H1 (cell line): ENCODE results near the gene MYADM. TPM values are rescaled to one million over a fixed set of nuclear protein-coding genes. Genes with fewer than 3 reads are reported as not detected.

Source experiments
- CTCF ChIA-PET: fragments of 300-600 bp; sonication (Branson Sonifier 250); formaldehyde crosslinking; loops from one replicate; lab custom pipeline; 2021; ENCODE audit not compliant: partially characterized antibody; lab: Charles Lee
- POLR2A ChIA-PET: fragments of 300-600 bp; sonication (Branson Sonifier 250); formaldehyde crosslinking; loops from one replicate; lab custom pipeline; 2021; ENCODE audit warnings: inconsistent platforms; ENCODE audit not compliant: partially characterized antibody; lab: Charles Lee
- DNase-seq, 2 experiments: peaks; one replicate each; pipeline versions ENCODE4 v3.0.0 to v3.0.0-alpha.2; 2010 to 2022; ENCODE audit warnings: low spot score in 2 of 2, low read depth in 1 of 2, mixed read lengths in 1 of 2
- FAIRE-seq: peaks from 2 replicates; lab custom pipeline; 2011; peaks lifted over from hg19 to GRCh38; lab: Jason Lieb, UNC
- H2AFZ ChIP-seq: 2 replicates; pipeline ENCODE4 v1.8.1; 2012; ENCODE audit warnings: low read length, inconsistent platforms
- H2AK5ac ChIP-seq: 2 replicates; pipeline ENCODE4 v1.6.1; 2013; ENCODE audit warnings: low read depth, low read length
- H2BK120ac ChIP-seq: replicated peaks from 2 replicates; pipeline ENCODE3; 2013; ENCODE audit warnings: low read depth, low read length, inconsistent platforms
- H2BK12ac ChIP-seq: 2 replicates; pipeline ENCODE4 v1.6.1; 2013; ENCODE audit warnings: low read depth, low read length
- H2BK15ac ChIP-seq: 2 replicates; pipeline ENCODE4 v1.6.1; 2013; ENCODE audit warnings: low read length
- H2BK20ac ChIP-seq: 2 replicates; pipeline ENCODE4 v1.6.1; 2013; ENCODE audit warnings: low read length
- H2BK5ac ChIP-seq: 2 replicates; pipeline ENCODE4 v1.6.1; 2013; ENCODE audit warnings: low read depth, low read length
- H3K14ac ChIP-seq: 2 replicates; pipeline ENCODE4 v1.6.1; 2013; ENCODE audit warnings: inconsistent platforms; ENCODE audit not compliant: insufficient read length
- H3K18ac ChIP-seq: 2 replicates; pipeline ENCODE4 v1.6.1; 2013; ENCODE audit warnings: low read length; ENCODE audit errors: extremely low read depth
- H3K23ac ChIP-seq: 2 replicates; pipeline ENCODE4 v1.6.1; 2013; ENCODE audit warnings: inconsistent platforms; ENCODE audit not compliant: insufficient read length
- H3K23me2 ChIP-seq: 2 replicates; pipeline ENCODE4 v1.6.1; 2013; ENCODE audit warnings: low read depth, low read length
- H3K27ac ChIP-seq: 2 replicates; pipeline ENCODE4 v1.6.1; 2011; ENCODE audit warnings: low read depth, low read length, inconsistent platforms
- H3K27me3 ChIP-seq, 4 experiments: replicated peaks in 1 of 4; 1 replicate in 1 of 4; 2 replicates in 3 of 4; pipeline versions ENCODE4 v1.6.1 to v1.8.1; 2011 to 2013; ENCODE audit warnings: low read length in 3 of 4, mild to moderate bottlenecking in 3 of 4, inconsistent platforms in 2 of 4, mixed read lengths in 2 of 4, moderate library complexity in 1 of 4; ENCODE audit not compliant: control insufficient read depth in 3 of 4, insufficient read depth in 3 of 4; ENCODE audit errors: extremely low read depth in 1 of 4
- H3K36me3 ChIP-seq, 4 experiments: 2 replicates each; pipeline versions ENCODE4 v1.6.1 to v1.8.1; 2011 to 2013; ENCODE audit warnings: mild to moderate bottlenecking in 4 of 4, low read length in 3 of 4, moderate library complexity in 2 of 4, control low read depth in 1 of 4, inconsistent platforms in 1 of 4; ENCODE audit not compliant: insufficient read depth in 4 of 4, control insufficient read depth in 2 of 4
- H3K4ac ChIP-seq: replicated peaks from 2 replicates; pipeline ENCODE3; 2013; ENCODE audit warnings: low read length, low read depth, mixed read lengths, inconsistent platforms; ENCODE audit not compliant: insufficient read length
- H3K4me1 ChIP-seq, 4 experiments: replicated peaks in 1 of 4; 1 replicate in 1 of 4; 2 replicates in 3 of 4; pipeline versions ENCODE4 v1.6.1 to v1.8.1; 2011 to 2013; ENCODE audit warnings: low read length in 3 of 4, inconsistent platforms in 2 of 4, mixed read lengths in 1 of 4; ENCODE audit not compliant: insufficient read depth in 4 of 4, control insufficient read depth in 3 of 4
- H3K4me2 ChIP-seq, 2 experiments: 2 replicates each; pipeline versions ENCODE4 v1.6.1 to v1.8.1; 2011 to 2013; ENCODE audit warnings: low read depth in 2 of 2, low read length in 2 of 2, control low read depth in 1 of 2, inconsistent platforms in 1 of 2, mild to moderate bottlenecking in 1 of 2; ENCODE audit not compliant: insufficient read depth in 1 of 2
- H3K4me3 ChIP-seq, 4 experiments: fragments of 200-600, 300-600 bp in 1 of 4; sonication (generic), shearing (Covaris generic), sonication (Bioruptor Twin) in 1 of 4; 2 replicates each; pipeline versions ENCODE4 v1.5.1 to v1.8.1; 2011 to 2016; ENCODE audit warnings: low read length in 4 of 4, low read depth in 3 of 4, control low read depth in 2 of 4, inconsistent platforms in 2 of 4, mild to moderate bottlenecking in 2 of 4, mixed read lengths in 1 of 4, moderate library complexity in 1 of 4; ENCODE audit not compliant: insufficient read depth in 2 of 4; ENCODE audit errors: extremely low read depth in 1 of 4
- H3K56ac ChIP-seq: replicated peaks from 2 replicates; pipeline ENCODE3; 2013; ENCODE audit warnings: low read depth, mild to moderate bottlenecking, mixed read lengths, low read length, inconsistent platforms; ENCODE audit not compliant: insufficient read length
- H3K79me1 ChIP-seq: 2 replicates; pipeline ENCODE4 v1.6.1; 2013; ENCODE audit warnings: low read depth, low read length, control low read depth
- H3K79me2 ChIP-seq, 2 experiments: 2 replicates each; pipeline versions ENCODE4 v1.6.1 to v1.8.1; 2012 to 2013; ENCODE audit warnings: low read length in 2 of 2, mild to moderate bottlenecking in 2 of 2, inconsistent platforms in 1 of 2; ENCODE audit not compliant: insufficient read depth in 2 of 2, control insufficient read depth in 1 of 2
- H3K9ac ChIP-seq, 4 experiments: replicated peaks in 1 of 4; 1 replicate in 1 of 4; 2 replicates in 3 of 4; pipeline versions ENCODE4 v1.6.1 to v1.8.1; 2011 to 2013; ENCODE audit warnings: low read depth in 3 of 4, low read length in 3 of 4, control low read depth in 2 of 4, mild to moderate bottlenecking in 2 of 4, moderate library complexity in 2 of 4, inconsistent platforms in 1 of 4; ENCODE audit errors: extremely low read depth in 1 of 4
- H3K9me3 ChIP-seq, 2 experiments: 2 replicates each; pipeline versions ENCODE4 v1.6.1 to v1.8.1; 2012 to 2013; ENCODE audit warnings: mild to moderate bottlenecking in 2 of 2, moderate library complexity in 2 of 2, control low read depth in 1 of 2, inconsistent platforms in 1 of 2, low read depth in 1 of 2, low read length in 1 of 2, mixed read lengths in 1 of 2; ENCODE audit not compliant: insufficient read depth in 2 of 2
- H4K20me1 ChIP-seq, 2 experiments: replicated peaks in 1 of 2; 2 replicates each; pipeline versions ENCODE3 to v1.8.1; 2011 to 2013; ENCODE audit warnings: inconsistent platforms in 2 of 2, low read length in 2 of 2, mild to moderate bottlenecking in 1 of 2; ENCODE audit not compliant: insufficient read depth in 2 of 2, control insufficient read depth in 1 of 2
- H4K5ac ChIP-seq: 2 replicates; pipeline ENCODE4 v1.6.1; 2013; ENCODE audit warnings: low read length, low read depth, mixed read lengths, inconsistent platforms; ENCODE audit not compliant: insufficient read length
- H4K8ac ChIP-seq: 2 replicates; pipeline ENCODE4 v1.8.0; 2013; ENCODE audit warnings: mild to moderate bottlenecking, moderate library complexity, low read length, inconsistent platforms; ENCODE audit not compliant: insufficient read depth; ENCODE audit errors: extremely low read depth
- H4K91ac ChIP-seq: replicated peaks from 2 replicates; pipeline ENCODE3; 2013; ENCODE audit warnings: low read length, mixed read lengths, inconsistent platforms; ENCODE audit not compliant: insufficient read length
- ASH2L ChIP-seq: fragments of 200-600, 300-600 bp; sonication (generic); IDR thresholded peaks from one replicate; pipeline ENCODE4 v1.7.1; 2017; ENCODE audit warnings: low read length
- CREB1 ChIP-seq: IDR thresholded peaks from 2 replicates; pipeline ENCODE4 v1.6.1; 2012; ENCODE audit warnings: inconsistent platforms
- CTCF ChIP-seq, 3 experiments: IDR thresholded peaks; 1 replicate in 2 of 3; 2 replicates in 1 of 3; pipeline versions ENCODE4 v1.5.1 to v1.6.1; 2011; ENCODE audit warnings: low read length in 3 of 3, mild to moderate bottlenecking in 3 of 3, inconsistent platforms in 2 of 3, low read depth in 1 of 3, moderate library complexity in 1 of 3; ENCODE audit not compliant: insufficient read depth in 1 of 3; ENCODE audit errors: control extremely low read depth in 1 of 3
- RAD21 ChIP-seq, 2 experiments: IDR thresholded peaks in 1 of 2; conservative IDR thresholded peaks in 1 of 2; 2 replicates each; pipeline ENCODE4 v1.6.1; 2011; ENCODE audit warnings: low read depth in 2 of 2, low read length in 2 of 2, improper control_type of control experiment in 1 of 2, inconsistent platforms in 1 of 2, mild to moderate bottlenecking in 1 of 2, moderate library complexity in 1 of 2
- SIN3A ChIP-seq, 2 experiments: IDR thresholded peaks in 1 of 2; conservative IDR thresholded peaks in 1 of 2; 2 replicates each; pipeline ENCODE4 v1.6.1; 2011 to 2012; ENCODE audit warnings: low read length in 2 of 2, improper control_type of control experiment in 1 of 2, low read depth in 1 of 2, mild to moderate bottlenecking in 1 of 2
- TAF7 ChIP-seq: optimal IDR thresholded peaks from 2 replicates; pipeline ENCODE3; 2011; ENCODE audit warnings: low read depth, mild to moderate bottlenecking, inconsistent platforms, low read length, moderate library complexity, borderline replicate concordance
- WGBS, 2 experiments: shearing (Covaris generic) in 1 of 2; methylation state at CpG; one replicate each; pipeline versions ENCODE4 v1.1.6 to v1.1.7; 2013 to 2015; ENCODE audit warnings: low lambda C conversion rate in 2 of 2, mixed read lengths in 2 of 2, inconsistent platforms in 1 of 2, low coverage in 1 of 2, missing lambda C conversion rate in 1 of 2; ENCODE audit not compliant: insufficient replicate concordance in 2 of 2, insufficient coverage in 1 of 2, insufficient read length in 1 of 2; ENCODE audit errors: extremely low coverage in 1 of 2, missing lambda C conversion rate in 1 of 2; 5-methylcytosine and 5-hydroxymethylcytosine counted together
- polyA plus RNA-seq, 7 experiments: library from polyadenylated mRNA; depleted of rRNA in 3 of 7; stranded (reverse) in 5 of 7; unstranded in 2 of 7; fragments of >200 nt in 5 of 7; fragments of 200-250 nt in 2 of 7; gene quantifications; 1 replicate in 5 of 7; 2 replicates in 1 of 7; 4 replicates in 1 of 7; pipeline versions ENCODE4 v1.2.1 to v1.2.3, GENCODE V29; 2011 to 2013; ENCODE audit warnings: missing spikeins in 2 of 7, mixed read lengths in 2 of 7
- total RNA-seq: library from RNA; stranded (reverse); fragmentation: NEBNext Ultra II Directional; extraction: Animal tissue kit (Norgen Biotek cat#: 25700); gene quantifications from 2 replicates; pipeline ENCODE4 v1.2.1, GENCODE V29; 2021

MYADM gene
- total and polyA plus RNA-seq, 2 of the 8 experiments (the other 6 are each of a cell fraction or from before 2014, with no cell fraction given) = 70.1 to 74.2 TPM

GRCh38 chr19:53906211-53907192, 38.8 kb downstream of the MYADM start:
- Histone ChIP-seq H3K18ac (peak overlapping the region; percentile 78), H4K91ac (peak overlapping the region; percentile 85), H2BK120ac (no peak overlapping the region), H3K27me3 (peaks cover 0 to 22% (median 14%) of the 10 kb centered on the region in 4 experiments; a peak in 5 of 7 replicates), H2BK12ac (peak overlapping the region; percentile 60; the same call in 1 of the 2 replicates), H2BK15ac (peak overlapping the region; percentile 95; the same call in 1 of the 2 replicates), H3K79me1 (peaks cover 2% of the 10 kb centered on the region; the same call in 1 of the 2 replicates), H3K9me3 (no peaks in the 10 kb centered on the region), H3K23ac (no peak overlapping the region), H2BK5ac (no peak overlapping the region), H4K8ac (peak overlapping the region; percentile 62; the same call in 1 of the 2 replicates), H3K79me2 (peaks cover 0 to 11% of the 10 kb centered on the region in 2 experiments; a peak in 1 of 4 replicates), H2AK5ac (no peak overlapping the region; the same call in 1 of the 2 replicates), H3K4me3 (peak overlapping the region; percentile 34 to 72 (median 44)), H3K4ac (peak overlapping the region; percentile 60), H3K27ac (no peak overlapping the region), H3K9ac (no peak overlapping the region; a peak in 1 of 7 replicates), H3K36me3 (no peaks in the 10 kb centered on the region), H3K4me1 (peaks cover 0 to 14% (median 4%) of the 10 kb centered on the region in 4 experiments; a peak in 5 of 7 replicates), H3K56ac (no peak overlapping the region), H3K4me2 (peak overlapping the region; percentile 95), H3K23me2 (peaks cover 22% of the 10 kb centered on the region), H3K14ac (no peak overlapping the region), H2AFZ (no peak overlapping the region), H4K5ac (peak overlapping the region; percentile 39), H2BK20ac (no peak overlapping the region), H4K20me1 (peaks cover 0 to 6% of the 10 kb centered on the region in 2 experiments)
- no peak for FAIRE-seq
- peak in 1 of 2 experiments; percentile 97 for DNase-seq
- ChIA-PET POLR2A (interaction anchor here (0.6 to 2.8 kb wide), 13 partner anchors 10 to 208 kb away, joined by 3 to 17 read pairs (median 4); partner anchors contain the start of genes MYADM and PRKCG), CTCF (interaction anchor here (0.6 to 2.9 kb wide), 31 partner anchors 9 to 790 kb away, joined by 3 to 31 read pairs (median 4); partner anchors contain the start of gene MYADM)
- 14% methylated on average over 34 of the region's 48 CpGs; no CpG with 5 or more reads in 1 of the 2 experiments for WGBS, 2 experiments
- TF ChIP-seq RAD21 (IDR thresholded peaks at IDR 0.05 in 1 of 2, conservative IDR thresholded peaks at IDR 0.05 in 1 of 2; ENCODE audit: low read depth in 2 of 2, low read length in 2 of 2) (peak; percentile 68 to 75), CREB1 (peak; percentile 69), CTCF (IDR thresholded peaks at IDR 0.05; ENCODE audit: control extremely low read depth in 1 of 3, insufficient read depth in 1 of 3, low read depth in 1 of 3, low read length in 3 of 3) (peak; percentile 72 to 97 (median 82)), SIN3A (conservative IDR thresholded peaks at IDR 0.05 in 1 of 2, IDR thresholded peaks at IDR 0.05 in 1 of 2; ENCODE audit: low read depth in 1 of 2, low read length in 2 of 2) (0 out of 4 replicates have a peak, but pooled peaks of 1 of the 2 experiments have one; percentile 23), TAF7 (no peak), ASH2L (peak; percentile 59)
